NOMO-1 treated with DMSO at 0.1 percent for 48 hours (cell line): ENCODE data around the gene SIRT4.
A peak's percentile ranks its signal among the peaks of the same experiment; 100 is the strongest.

ENCODE experiments used
- DNase-seq: peaks from one replicate; lab custom pipeline; 2025; ENCODE audit not compliant: unreplicated experiment; lab: John Stamatoyannopoulos, UW

The SIRT4 gene

DNA sequence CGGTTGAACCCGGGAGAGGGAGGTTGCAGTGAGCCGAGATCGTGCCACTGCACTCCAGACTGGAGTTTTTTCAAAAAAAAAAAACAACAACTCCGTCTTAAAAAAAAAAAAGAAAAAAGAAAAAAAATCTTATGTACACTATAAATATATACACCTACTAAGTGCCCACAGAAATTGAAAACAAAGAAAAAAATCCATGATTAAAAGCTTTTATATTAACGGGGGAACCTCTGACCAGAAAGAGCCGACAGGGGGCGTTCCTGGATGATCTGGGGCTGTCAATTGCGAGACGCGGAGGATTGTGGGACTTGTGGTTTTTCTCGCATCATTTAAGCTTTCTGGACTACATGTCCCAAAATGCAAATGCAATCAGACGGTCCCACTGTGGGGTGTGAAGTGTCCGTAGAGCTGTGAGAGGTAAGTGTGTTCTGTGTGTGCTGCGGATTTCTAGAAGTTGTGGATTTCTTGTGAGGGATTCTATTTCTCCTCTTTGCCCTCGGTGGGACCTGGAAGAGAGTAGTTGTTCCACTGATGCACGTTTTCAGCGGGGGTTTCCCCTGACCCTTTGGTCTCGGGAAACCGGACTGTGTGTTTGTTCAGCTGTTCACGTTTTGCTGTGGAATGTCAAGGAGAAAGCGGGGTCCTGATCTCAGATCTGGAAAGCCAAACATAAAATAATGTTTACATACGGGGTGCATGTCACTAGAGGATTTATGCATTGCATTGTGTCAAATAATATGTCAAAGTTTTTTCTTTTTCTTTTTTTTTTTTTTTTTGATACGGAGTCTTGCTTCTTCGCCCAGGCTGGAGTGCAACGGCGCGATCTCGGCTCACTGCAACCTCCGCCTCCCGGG, at the start of gene SIRT4:
Gene SIRT4 (plus strand): TSS at position 360 of the 854 bp plus-strand sequence. CDS start 1,241 bp downstream, outside the sequence.
- peak; percentile 94 for DNase-seq

- DNase-seq, result peak; percentile 83
These were observed 48.8 kb upstream of the SIRT4 start for GRCh38 chr12:120253313-120253712.

DNA sequence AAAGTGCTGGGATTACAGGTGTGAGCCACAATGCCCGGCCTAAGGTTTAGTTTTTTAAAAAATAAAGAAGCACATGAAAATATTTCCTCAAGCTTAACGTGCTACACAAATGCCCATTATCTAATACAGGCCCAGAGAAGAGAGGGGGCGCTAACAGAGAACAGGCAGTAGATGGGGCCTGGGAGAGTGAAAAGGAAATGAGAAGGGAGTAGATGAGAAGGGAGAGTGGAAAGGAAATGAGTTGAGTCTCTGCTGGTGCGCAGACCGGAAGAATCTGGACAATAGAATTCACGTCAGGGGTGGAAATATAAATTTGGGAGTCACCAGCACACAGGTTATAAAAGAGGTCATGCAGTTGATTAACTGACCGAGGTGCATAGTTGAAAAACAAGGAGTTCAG, 47.3 kb upstream of the SIRT4 start:
- DNase-seq, result no peak

GRCh38 chr12:120257041-120257821, 44.9 kb upstream of the SIRT4 start:
- DNase-seq, result no peak

DNA sequence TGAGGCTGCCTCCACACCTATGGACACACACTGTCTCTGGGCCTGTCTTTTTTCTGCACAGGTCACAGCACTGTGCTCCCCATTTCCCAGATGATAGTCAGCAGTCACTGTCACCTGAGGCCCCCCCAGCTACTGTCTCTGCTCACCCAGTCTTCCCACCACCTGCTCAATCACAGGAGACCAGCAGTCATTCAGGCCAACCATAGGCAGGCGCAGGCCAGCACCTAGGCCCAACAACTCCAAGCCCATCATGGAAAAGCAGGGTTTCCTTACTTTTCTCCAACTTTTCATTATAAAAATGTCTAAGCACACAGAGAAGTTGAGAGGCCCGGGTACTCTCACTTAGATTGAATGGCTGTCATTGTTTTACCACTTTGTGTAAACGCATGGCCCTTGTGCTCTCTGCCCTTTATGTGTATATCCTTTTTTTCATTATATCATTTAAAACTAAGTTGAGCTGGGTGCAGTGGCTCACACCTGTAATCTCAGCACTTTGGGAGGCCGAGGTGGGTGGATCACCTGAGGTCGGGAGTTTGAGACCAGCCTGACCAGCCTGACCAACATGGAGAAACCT, 43.7 kb upstream of the SIRT4 start:
- no peak for DNase-seq

- no peak for DNase-seq
These were observed 42.5 kb upstream of the SIRT4 start for GRCh38 chr12:120259418-120260202.

DNA sequence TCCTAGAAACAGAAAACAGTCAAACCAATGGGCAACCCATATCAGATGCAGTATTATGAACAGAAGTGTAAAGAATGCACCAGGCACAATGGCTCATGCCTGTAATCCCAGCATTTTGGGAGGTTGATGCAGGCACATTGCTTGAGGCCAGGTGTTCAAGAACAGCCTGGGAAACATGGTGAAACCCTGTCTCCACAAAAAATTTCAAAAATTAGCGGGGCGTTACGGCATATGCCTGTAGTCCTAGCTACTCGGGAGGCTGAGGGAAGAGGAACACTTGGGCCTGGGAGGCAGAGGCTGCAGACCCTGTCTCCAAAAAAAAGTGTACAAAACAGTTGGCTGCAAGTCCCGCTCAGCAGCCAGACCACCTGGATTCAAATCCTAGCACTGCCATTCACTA, 41.5 kb upstream of the SIRT4 start:
- no peak for DNase-seq

GRCh38 chr12:120261951-120262851, 39.9 kb upstream of the SIRT4 start:
- no peak for DNase-seq

DNA sequence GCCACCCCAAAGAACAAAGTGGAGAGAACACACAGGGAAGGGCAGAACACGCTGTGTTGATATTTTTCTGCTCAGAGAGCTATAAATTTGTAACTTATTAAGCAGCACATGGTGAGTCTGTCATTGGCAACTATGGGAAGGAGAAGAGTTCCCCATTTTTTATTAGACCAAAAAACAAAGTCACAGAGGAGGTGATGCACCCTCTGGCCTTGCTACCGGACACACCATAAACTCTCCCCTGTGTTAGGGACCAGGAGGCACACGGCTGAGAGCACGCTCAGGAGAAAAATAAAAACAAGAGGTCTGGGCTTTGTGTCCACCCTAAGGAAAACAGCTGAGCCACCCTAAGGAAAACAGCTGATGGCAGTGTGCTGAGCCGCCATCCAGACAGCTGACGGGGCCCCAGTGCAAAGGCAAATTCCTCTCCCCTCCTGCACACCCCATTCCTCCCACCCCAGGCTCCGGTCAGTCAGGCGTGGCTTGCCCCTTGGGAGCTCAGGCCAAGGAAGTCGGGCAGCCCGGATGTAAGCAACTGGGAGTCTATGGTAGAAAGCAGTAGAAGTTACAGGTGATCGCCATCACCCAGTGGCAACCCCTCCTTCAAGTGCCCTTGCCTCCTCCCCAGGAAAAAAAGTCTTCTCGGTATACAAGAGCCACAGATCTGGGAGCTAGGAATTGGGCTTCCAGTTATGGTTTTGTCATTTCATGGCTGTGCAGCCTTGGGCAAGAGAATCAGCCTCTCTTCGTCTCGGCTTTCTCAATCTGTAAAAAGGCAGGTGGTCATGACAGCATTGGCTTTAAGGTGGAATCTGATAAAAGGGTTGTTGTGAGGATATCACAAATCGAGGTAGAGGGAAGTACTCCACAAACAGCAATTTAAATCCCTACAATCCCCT, 39.0 kb upstream of the SIRT4 start:
- no peak for DNase-seq

DNA sequence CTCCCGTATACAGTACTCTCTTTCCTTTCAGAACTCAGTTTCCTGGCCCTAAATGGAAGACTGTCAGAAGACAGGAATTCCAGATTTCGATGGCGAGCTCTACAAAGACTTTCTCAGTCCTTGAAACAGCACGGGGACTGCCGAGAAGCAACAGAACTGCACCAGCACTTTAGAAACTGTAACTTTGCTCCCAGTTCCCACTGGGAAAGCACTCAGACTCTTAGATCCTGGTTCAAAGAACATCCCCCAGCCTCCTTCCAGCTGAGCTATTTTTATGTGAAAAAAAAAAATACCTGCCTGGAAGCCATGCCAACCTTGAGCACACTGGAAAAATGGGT, 38.4 kb upstream of the SIRT4 start:
- DNase-seq, result no peak

- no peak for DNase-seq
These were observed 37.8 kb upstream of the SIRT4 start for GRCh38 chr12:120264086-120264903.

GRCh38 chr12:120264904-120265472, 37.1 kb upstream of the SIRT4 start:
- no peak for DNase-seq

DNA sequence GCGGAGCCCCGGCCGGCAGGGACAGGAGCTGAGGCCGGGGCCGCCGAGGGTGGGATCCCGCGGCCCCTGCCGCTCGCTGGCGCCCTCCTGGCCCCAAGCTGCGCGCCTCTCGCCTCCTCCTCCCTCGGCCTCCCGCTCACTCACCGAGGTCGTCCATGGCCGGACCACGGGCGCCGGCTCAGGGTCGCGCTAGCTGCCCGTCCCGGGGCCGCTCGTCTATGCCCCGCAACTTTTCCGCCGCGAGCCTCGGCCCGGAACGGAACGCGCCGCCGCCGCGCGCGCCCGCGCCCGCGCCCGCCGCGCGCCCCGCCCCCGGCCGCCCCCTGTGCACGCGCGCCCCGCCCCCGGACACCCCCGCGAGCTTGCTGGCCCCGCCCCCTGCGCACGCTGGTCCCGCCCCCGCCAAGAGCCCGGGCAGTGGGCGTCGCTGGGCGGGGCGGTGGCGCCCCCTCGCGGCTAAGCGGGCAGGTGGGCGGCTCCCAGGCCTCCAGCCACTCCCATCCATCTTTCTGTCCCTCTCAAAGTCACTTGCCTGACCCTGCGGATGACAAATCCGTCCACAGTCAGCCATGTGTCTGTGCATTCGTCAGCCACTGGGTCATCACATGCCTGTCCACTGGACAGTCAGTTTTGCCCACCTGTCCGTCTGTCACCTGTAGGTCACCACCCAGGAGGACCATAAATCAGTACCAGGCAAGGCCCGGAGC, 36.5 kb upstream of the SIRT4 start, which contains the start of gene PXN:
Gene PXN (minus strand): TSS at position 258 of the 707 bp plus-strand sequence. CDS start 101 bp downstream, at position 157.
- DNase-seq, result peak; percentile 62

- DNase-seq, result no peak
These were observed 35.8 kb upstream of the SIRT4 start for GRCh38 chr12:120266180-120266870.

DNA sequence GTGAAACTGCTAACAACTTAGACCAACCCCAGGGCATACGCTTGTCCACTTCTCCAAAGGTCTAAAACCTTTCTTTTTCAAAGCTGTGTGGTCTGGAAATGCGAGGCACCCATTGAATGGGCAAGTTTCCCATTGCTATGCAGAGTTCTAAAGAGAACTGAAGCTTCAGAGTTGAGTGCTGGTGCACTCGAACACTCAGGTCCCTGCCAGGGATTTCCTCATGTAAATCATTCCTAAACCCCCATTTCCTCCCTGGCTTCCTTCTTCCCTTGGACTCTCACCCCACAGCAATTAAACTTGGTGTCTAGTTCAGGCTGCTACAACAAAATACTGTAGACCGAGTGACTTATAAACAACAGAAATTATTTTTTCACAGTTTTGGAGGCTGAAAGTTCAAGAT, 34.4 kb upstream of the SIRT4 start:
- DNase-seq, result no peak

- DNase-seq, result no peak
These were observed 25.4 kb upstream of the SIRT4 start for GRCh38 chr12:120276734-120277133.
